Heart left ventricle (tissue), 13 donors: Measurements from ENCODE around the gene HACD2.

Experiments
- CTCF ChIP-seq, 12 donors: fragments of 200-600 bp; sonication (generic) in 4 of 12; IDR thresholded peaks; one replicate each; pipeline versions ENCODE4 v1.5.0 to v1.8.0; 2018 to 2022; ENCODE audit warnings: antibody characterized with exemption in 12 of 12, mild to moderate bottlenecking in 5 of 12
- POLR2A ChIP-seq, 2 donors: fragments of 450-650 bp; IDR thresholded peaks; one replicate each; pipeline ENCODE4 v1.6.1; 2017; ENCODE audit warnings: antibody characterized with exemption in 2 of 2, mild to moderate bottlenecking in 2 of 2, moderate library complexity in 2 of 2
- donor health status: ischemic (EF 13 %, LVEDD 7.1; RV severe dilation, severe dysfunction).
- donor health status: DM: no; HTN: yes; CAD: no.
- donor health status: DM: no; HTN: no; CAD: no.
- donor health status: ischemic (EF 25% LVEDD 6.9; RV normal size, moderate dysfunction).
- donor health status: ischemic (EF 25% LVEDD 5.7; RV mildly dilated, moderate dysfunction).
- donor health status: ischemic (EF 35%, LVEDD 5.7; RV mildly dilated, moderate dysfunction).
- donor health status: nonischemic (EF 11% LVEDD 7.7; RV severe dilation, severe dysfunction).
- donor health status: DM: yes; HTN: yes; CAD: no.
- donor health status: PGD.
- donor health status: ischemic (EF 29% LVEDD 5.4; RV normal size, mild dysfunction).
- donor health status: nonischemic (EF 23%, LVEDD 6.1; RV moderate dilation, normal function).

GRCh38 chr3:123634149-123635051, 49.5 kb upstream of the HACD2 start:
- TF ChIP-seq CTCF (IDR thresholded peaks at IDR 0.05) (no peak), POLR2A (IDR thresholded peaks at IDR 0.05) (no peak)
